GM12878 (cell line): ENCODE results near the gene WBP1L. TPM values are rescaled to one million over a fixed set of nuclear protein-coding genes. Genes with fewer than 3 reads are reported as not detected.

Experiments used
- ATAC-seq: fragments of 200-7000 bp; cut with Tn5 transposase; 3 replicates; pipeline ENCODE4 v1.9.1; 2020; ENCODE audit warnings: mild to moderate bottlenecking, moderate library complexity
- BruUV-seq: library from RNA; stranded (reverse); fragments of 400-500 nt; replicated peaks from 2 replicates; lab custom pipeline; 2021; lab: Mats Ljungman, UMichigan
- CTCF ChIA-PET: fragments of 300-600 bp; sonication (Branson Sonifier 250); formaldehyde crosslinking; extraction: SDS; loops from one replicate; lab custom pipeline; 2021; ENCODE audit warnings: inconsistent platforms; lab: Yijun Ruan, JAX
- POLR2A ChIA-PET: fragments of 350-600 bp; formaldehyde crosslinking; extraction: SDS; loops from one replicate; lab custom pipeline; 2021; ENCODE audit warnings: inconsistent platforms; lab: Charles Lee
- RAD21 ChIA-PET: fragments of 300-600 bp; sonication (Branson Sonifier 250); formaldehyde crosslinking; loops from one replicate; lab custom pipeline; 2023; ENCODE audit warnings: antibody characterized with exemption; ENCODE audit not compliant: unreplicated experiment; lab: Charles Lee
- SMC1A ChIA-PET: fragments of 300-600 bp; sonication (Branson Sonifier 250); formaldehyde crosslinking; loops from one replicate; lab custom pipeline; 2023; ENCODE audit not compliant: unreplicated experiment, uncharacterized antibody; lab: Charles Lee
- DNase-seq: peaks from one replicate; pipeline ENCODE4 v3.0.0-alpha.2; 2011; ENCODE audit warnings: low read depth, low spot score
- FAIRE-seq: peaks from 3 replicates; lab custom pipeline; 2011; peaks lifted over from hg19 to GRCh38; lab: Jason Lieb, UNC
- H2AFZ ChIP-seq: 2 replicates; pipeline ENCODE4 v1.6.0; 2011; ENCODE audit warnings: low read depth, low read length, control low read depth; ENCODE audit not compliant: control insufficient read depth
- H3K27ac ChIP-seq: 2 replicates; pipeline ENCODE4 v1.5.1; 2011; ENCODE audit warnings: control low read depth; ENCODE audit not compliant: control insufficient read depth, insufficient read depth
- H3K27me3 ChIP-seq, 2 experiments: replicated peaks in 1 of 2; 2 replicates each; pipeline versions ENCODE4 v1.6.0 to v1.6.1; 2011; ENCODE audit warnings: low read length in 1 of 2; ENCODE audit not compliant: control insufficient read depth in 2 of 2, insufficient read depth in 2 of 2
- H3K36me3 ChIP-seq, 2 experiments: 2 replicates each; pipeline ENCODE4 v1.5.1; 2011; ENCODE audit warnings: low read length in 1 of 2; ENCODE audit not compliant: control insufficient read depth in 2 of 2, insufficient read depth in 2 of 2
- H3K4me1 ChIP-seq: 2 replicates; pipeline ENCODE4 v1.6.1; 2011; ENCODE audit warnings: mild to moderate bottlenecking, low read length, moderate library complexity, mixed read lengths; ENCODE audit not compliant: control insufficient read depth, insufficient read depth
- H3K4me2 ChIP-seq: 2 replicates; pipeline ENCODE4 v1.6.0; 2011; ENCODE audit warnings: control low read depth; ENCODE audit not compliant: control insufficient read depth, insufficient read depth
- H3K4me3 ChIP-seq: fragments of 200-600 bp; sonication (generic); 2 replicates; pipeline ENCODE4 v1.5.1; 2016
- H3K79me2 ChIP-seq: 2 replicates; pipeline ENCODE4 v1.6.0; 2011; ENCODE audit warnings: low read length; ENCODE audit not compliant: control insufficient read depth, insufficient read depth
- H3K9ac ChIP-seq: 2 replicates; pipeline ENCODE4 v1.8.0; 2011; ENCODE audit warnings: low read length, control low read depth, mixed read lengths; ENCODE audit not compliant: control insufficient read depth, insufficient read depth
- H3K9me3 ChIP-seq: replicated peaks from 3 replicates; pipeline ENCODE4 v1.5.1; 2011; ENCODE audit warnings: mild to moderate bottlenecking, low read length; ENCODE audit not compliant: control insufficient read depth, insufficient read depth
- H4K20me1 ChIP-seq: 2 replicates; pipeline ENCODE4 v1.6.0; 2011; ENCODE audit not compliant: control insufficient read depth, insufficient read depth
- FOXM1 ChIP-seq: IDR thresholded peaks from 2 replicates; pipeline ENCODE4 v1.6.1; 2012; ENCODE audit warnings: low read depth, mild to moderate bottlenecking, inconsistent platforms, low read length, moderate library complexity
- GABPA ChIP-seq: IDR thresholded peaks from 2 replicates; pipeline ENCODE4 v1.6.1; 2014; ENCODE audit warnings: antibody characterized with exemption, low read depth, mild to moderate bottlenecking, inconsistent platforms
- RELB ChIP-seq: fragments of 450-650 bp; IDR thresholded peaks from 2 replicates; pipeline ENCODE4 v1.6.1; 2017; ENCODE audit warnings: low read depth, mild to moderate bottlenecking, moderate library complexity
- RUNX3 ChIP-seq: IDR thresholded peaks from 2 replicates; pipeline ENCODE4 v1.6.1; 2012; ENCODE audit warnings: low read length, inconsistent platforms
- SREBF1 ChIP-seq: IDR thresholded peaks from 2 replicates; pipeline ENCODE4 v1.6.1; 2012; ENCODE audit warnings: mild to moderate bottlenecking, low read length
- WGBS: methylation state at CpG from one replicate; pipeline ENCODE4 v1.1.6; 2016; ENCODE audit warnings: low lambda C conversion rate; ENCODE audit not compliant: insufficient replicate concordance, insufficient coverage; ENCODE audit errors: missing lambda C conversion rate; 5-methylcytosine and 5-hydroxymethylcytosine counted together
- in situ Hi-C: fragments of 300-500 bp; cut with MboI; formaldehyde crosslinking; loops from 9 replicates; pipeline ENCODE4 v1.14.3; 2018; ENCODE audit warnings: mixed read lengths
- intact Hi-C: fragments of 100-400 bp; cut with micrococcal nuclease; formaldehyde crosslinking; loops from one replicate; pipeline ENCODE4 v1.14.2; 2022; ENCODE audit not compliant: unreplicated experiment
- polyA plus RNA-seq, 11 experiments: library from polyadenylated mRNA; depleted of rRNA in 4 of 11; unstranded in 6 of 11; stranded (reverse) in 5 of 11; fragments of >200 nt; fragmentation: Nextera tagmentation in 4 of 11; fragmentation: Illumina TruSeq in 1 of 11; extraction: Ambion mirVana in 4 of 11; extraction: Trizol in 1 of 11; gene quantifications; 1 replicate in 1 of 11; 2 replicates in 10 of 11; pipeline versions ENCODE4 v1.2.1 to v1.2.3, GENCODE V29; 2011 to 2016; ENCODE audit warnings: inconsistent platforms in 2 of 11, missing spikeins in 2 of 11, low read depth in 1 of 11
- total RNA-seq, 4 experiments: library from RNA; depleted of rRNA in 3 of 4; stranded (reverse); fragments of >200 nt in 3 of 4; fragmentation: Illumina TruSeq in 1 of 4; extraction: Trizol in 1 of 4; gene quantifications; 2 replicates each; pipeline versions ENCODE4 v1.2.1 to v1.2.3, GENCODE V29; 2013 to 2021
- TF ChIP-seq, protein P1 (sequence below): IDR thresholded peaks from 2 replicates; pipeline ENCODE4 v1.6.1; 2012; ENCODE audit warnings: low read depth, low read length, improper control_type of control experiment
- TF ChIP-seq, protein P2 (sequence below): fragments of 450-650 bp; IDR thresholded peaks from 2 replicates; pipeline ENCODE4 v1.6.1; 2017; ENCODE audit warnings: antibody characterized with exemption, mild to moderate bottlenecking, moderate library complexity
- TF ChIP-seq, protein P3 (sequence below): fragments of 450-650 bp; IDR thresholded peaks from 2 replicates; pipeline ENCODE4 v1.6.1; 2018; ENCODE audit warnings: mild to moderate bottlenecking, low read depth, moderate library complexity; ENCODE audit not compliant: partially characterized antibody

WBP1L gene
- total and polyA plus RNA-seq, 10 of the 15 experiments (the other 5 are each of a cell fraction or from before 2014, with no cell fraction given): 3.7 to 18.8 (median 12.3) TPM

DNA sequence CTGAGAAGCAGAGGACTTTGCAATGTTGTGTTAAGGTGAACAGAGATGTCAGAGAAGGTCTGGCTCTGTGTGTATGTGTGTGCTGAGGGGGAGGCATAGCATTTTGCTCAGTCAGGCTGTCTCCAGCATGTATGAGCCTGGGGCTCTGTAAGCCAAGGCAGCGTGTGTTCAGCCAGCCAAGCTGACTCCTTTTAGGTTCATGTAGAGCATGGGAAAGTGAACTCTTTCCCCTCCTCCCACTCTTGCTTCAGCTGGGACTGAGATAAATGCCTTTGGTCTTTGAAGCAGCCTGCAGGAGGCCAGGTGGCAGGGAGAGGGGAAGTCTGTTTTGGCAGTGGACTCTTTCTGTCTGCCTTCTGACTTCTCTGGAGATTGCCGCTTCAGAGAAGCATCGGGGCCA lies 25.5 kb upstream of the WBP1L start:
- POLR2A ChIA-PET: interaction anchor here (0.6 kb wide), 1 partner anchor 32 kb away, joined by 3 read pairs; no protein-coding TSS in a partner anchor
- no peak overlapping the region for H2AFZ ChIP-seq
- no peak overlapping the region for H3K27ac ChIP-seq
- BruUV-seq: no TSS peak
- no peak for DNase-seq
- WGBS: 79% methylated on average over 3 of the region's 3 CpGs
- in situ Hi-C loops: no loop called here
- RAD21 ChIA-PET: interaction anchor here (2.9 kb wide), 1 partner anchor 43 kb away, joined by 7 read pairs; no protein-coding TSS in a partner anchor
- peaks cover 43% of the 10 kb centered on the region for H3K79me2 ChIP-seq
- peaks cover 9% of the 10 kb centered on the region; the same call in 1 of the 2 replicates for H3K4me1 ChIP-seq
- SMC1A ChIA-PET: no interaction called here
- peaks cover 0 to 2% of the 10 kb centered on the region in 2 experiments; a peak in 1 of 4 replicates for H3K36me3 ChIP-seq
- no peaks in the 10 kb centered on the region for H3K9me3 ChIP-seq
- intact Hi-C loops: loop anchor here (10.0 kb wide), 1 partner anchor 213 kb away; the partner anchor contains the start of genes ACTR1A and SUFU
- no peak for FAIRE-seq
- H3K9ac ChIP-seq: no peak overlapping the region
- ATAC-seq: no peak
- peak overlapping the region; percentile 21; the same call in 1 of the 2 replicates for H3K4me2 ChIP-seq
- TF ChIP-seq, protein P1, sequence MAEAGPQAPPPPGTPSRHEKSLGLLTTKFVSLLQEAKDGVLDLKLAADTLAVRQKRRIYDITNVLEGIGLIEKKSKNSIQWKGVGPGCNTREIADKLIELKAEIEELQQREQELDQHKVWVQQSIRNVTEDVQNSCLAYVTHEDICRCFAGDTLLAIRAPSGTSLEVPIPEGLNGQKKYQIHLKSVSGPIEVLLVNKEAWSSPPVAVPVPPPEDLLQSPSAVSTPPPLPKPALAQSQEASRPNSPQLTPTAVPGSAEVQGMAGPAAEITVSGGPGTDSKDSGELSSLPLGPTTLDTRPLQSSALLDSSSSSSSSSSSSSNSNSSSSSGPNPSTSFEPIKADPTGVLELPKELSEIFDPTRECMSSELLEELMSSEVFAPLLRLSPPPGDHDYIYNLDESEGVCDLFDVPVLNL: no peak
- TF ChIP-seq RUNX3 (no peak), RELB (no peak), FOXM1 (no peak), GABPA (no peak), SREBF1 (no peak)
- TF ChIP-seq, protein P2, sequence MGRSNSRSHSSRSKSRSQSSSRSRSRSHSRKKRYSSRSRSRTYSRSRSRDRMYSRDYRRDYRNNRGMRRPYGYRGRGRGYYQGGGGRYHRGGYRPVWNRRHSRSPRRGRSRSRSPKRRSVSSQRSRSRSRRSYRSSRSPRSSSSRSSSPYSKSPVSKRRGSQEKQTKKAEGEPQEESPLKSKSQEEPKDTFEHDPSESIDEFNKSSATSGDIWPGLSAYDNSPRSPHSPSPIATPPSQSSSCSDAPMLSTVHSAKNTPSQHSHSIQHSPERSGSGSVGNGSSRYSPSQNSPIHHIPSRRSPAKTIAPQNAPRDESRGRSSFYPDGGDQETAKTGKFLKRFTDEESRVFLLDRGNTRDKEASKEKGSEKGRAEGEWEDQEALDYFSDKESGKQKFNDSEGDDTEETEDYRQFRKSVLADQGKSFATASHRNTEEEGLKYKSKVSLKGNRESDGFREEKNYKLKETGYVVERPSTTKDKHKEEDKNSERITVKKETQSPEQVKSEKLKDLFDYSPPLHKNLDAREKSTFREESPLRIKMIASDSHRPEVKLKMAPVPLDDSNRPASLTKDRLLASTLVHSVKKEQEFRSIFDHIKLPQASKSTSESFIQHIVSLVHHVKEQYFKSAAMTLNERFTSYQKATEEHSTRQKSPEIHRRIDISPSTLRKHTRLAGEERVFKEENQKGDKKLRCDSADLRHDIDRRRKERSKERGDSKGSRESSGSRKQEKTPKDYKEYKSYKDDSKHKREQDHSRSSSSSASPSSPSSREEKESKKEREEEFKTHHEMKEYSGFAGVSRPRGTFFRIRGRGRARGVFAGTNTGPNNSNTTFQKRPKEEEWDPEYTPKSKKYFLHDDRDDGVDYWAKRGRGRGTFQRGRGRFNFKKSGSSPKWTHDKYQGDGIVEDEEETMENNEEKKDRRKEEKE: no peak
- TF ChIP-seq, protein P3, sequence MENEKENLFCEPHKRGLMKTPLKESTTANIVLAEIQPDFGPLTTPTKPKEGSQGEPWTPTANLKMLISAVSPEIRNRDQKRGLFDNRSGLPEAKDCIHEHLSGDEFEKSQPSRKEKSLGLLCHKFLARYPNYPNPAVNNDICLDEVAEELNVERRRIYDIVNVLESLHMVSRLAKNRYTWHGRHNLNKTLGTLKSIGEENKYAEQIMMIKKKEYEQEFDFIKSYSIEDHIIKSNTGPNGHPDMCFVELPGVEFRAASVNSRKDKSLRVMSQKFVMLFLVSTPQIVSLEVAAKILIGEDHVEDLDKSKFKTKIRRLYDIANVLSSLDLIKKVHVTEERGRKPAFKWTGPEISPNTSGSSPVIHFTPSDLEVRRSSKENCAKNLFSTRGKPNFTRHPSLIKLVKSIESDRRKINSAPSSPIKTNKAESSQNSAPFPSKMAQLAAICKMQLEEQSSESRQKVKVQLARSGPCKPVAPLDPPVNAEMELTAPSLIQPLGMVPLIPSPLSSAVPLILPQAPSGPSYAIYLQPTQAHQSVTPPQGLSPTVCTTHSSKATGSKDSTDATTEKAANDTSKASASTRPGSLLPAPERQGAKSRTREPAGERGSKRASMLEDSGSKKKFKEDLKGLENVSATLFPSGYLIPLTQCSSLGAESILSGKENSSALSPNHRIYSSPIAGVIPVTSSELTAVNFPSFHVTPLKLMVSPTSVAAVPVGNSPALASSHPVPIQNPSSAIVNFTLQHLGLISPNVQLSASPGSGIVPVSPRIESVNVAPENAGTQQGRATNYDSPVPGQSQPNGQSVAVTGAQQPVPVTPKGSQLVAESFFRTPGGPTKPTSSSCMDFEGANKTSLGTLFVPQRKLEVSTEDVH: no peak
- no peaks in the 10 kb centered on the region for H4K20me1 ChIP-seq
- no peak overlapping the region for H3K4me3 ChIP-seq
- H3K27me3 ChIP-seq: no peaks in the 10 kb centered on the region
- CTCF ChIA-PET: no interaction called here
